ENCODE data around the gene SFTPB.
"Not testable (repeated sequence)": the region's sequence is repeated elsewhere in the genome, so short reads cannot be mapped to it uniquely, and the experiment has no call there.

Gene SFTPB

DNA sequence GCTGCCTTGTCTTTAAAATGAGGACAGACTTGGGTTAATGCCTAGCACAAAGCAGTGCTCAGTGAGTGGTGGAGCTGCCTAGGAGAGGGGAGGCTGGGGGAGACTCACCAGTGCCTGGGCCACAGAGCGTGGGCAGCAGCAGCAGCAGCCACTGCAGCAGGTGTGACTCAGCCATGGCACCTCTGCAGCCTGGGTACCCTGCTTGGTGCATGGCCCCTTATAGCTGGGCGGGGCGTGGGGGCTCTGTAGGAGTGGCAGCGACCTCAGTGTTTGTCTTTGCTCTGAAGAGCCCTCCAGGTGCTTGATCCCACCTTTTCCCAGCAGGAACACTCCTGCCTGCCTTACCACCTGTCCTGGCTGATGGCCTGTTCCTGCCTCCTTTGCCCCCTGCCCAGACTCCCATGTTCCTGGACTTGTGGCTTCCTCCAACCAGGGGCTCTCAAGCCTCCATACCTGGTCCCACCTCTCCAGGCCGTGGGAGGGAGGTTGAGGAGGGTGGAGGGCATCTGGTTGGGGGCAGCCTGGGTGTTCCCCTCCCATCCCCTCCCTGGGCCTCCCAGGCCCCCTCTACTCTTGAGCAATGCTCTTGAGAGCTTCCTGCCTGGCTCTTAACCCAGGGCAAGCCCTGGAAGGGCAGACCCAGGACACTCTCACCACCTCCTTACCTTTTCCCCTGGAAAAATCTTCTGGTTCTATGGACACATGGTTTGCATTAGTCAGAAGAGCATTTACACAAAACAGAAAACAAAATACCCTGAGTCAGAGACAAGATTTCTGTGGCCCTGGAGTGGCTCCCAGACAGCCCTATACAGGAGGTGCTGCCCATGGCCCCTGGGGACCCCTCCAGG, at the start of gene SFTPB:
Gene SFTPB (minus strand): TSS at position 191 of the 848 bp plus-strand sequence. CDS start 16 bp downstream, at position 175.
- no peaks in the 10 kb centered on the region for H3K27me3 ChIP-seq (ENCODE audit: control insufficient read depth in 1 of 2, insufficient read depth in 2 of 2, low read length in 2 of 2)
- no peaks in the 10 kb centered on the region for H3K9me3 ChIP-seq (ENCODE audit: low read length)
- H3K4me3 ChIP-seq (ENCODE audit: low read depth in 1 of 2, low read length in 2 of 2): no peak within 1 kb of the TSS
- no peak within 1 kb of the TSS for H3K9ac ChIP-seq (ENCODE audit: low read length)
- H3K4me1 ChIP-seq (ENCODE audit: insufficient read depth, low read length): no peaks in the 10 kb centered on the region
- H3K27ac ChIP-seq (ENCODE audit: low read depth, low read length): no peak within 1 kb of the TSS
- no peaks in the 10 kb centered on the region for H3K36me3 ChIP-seq (ENCODE audit: insufficient read depth, low read length)

DNA sequence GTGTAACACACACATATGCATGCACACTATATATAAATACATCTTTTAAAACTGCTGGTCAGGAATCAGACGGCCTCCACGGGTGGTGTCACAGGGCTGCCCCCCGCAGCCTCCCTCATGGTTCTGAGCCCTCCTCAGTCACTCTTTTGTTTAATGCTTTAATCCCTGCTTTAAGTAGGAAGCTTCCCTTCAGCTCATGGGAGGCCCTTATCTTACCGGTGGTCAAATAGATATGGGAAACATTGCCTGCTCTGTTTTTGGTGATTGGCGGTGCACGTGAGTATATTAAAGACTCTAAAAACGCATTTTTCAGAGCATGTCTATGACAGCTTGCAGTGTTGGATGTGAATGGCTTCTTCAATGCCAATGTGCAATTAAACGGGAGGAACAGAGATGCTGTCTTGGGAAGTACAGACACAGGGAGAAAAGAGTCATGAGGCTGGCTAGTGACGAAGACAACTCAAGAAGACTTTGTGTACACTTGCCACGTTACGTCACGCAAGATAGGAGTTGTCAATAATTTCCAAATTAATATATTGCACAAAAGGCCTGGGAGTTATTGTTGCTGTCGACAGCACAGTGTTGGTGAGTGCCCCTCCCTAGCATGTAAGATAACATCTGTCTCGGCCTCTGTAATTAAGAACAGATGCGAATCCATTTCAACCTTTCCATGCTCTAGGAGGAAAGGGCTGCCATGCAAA, 49.5 kb upstream of the SFTPB start:
- Histone ChIP-seq H3K9me3 (ENCODE audit: low read length) (no peaks in the 10 kb centered on the region), H3K27ac (ENCODE audit: low read depth, low read length) (no peak overlapping the region), H3K9ac (ENCODE audit: low read length) (no peak overlapping the region), H3K4me3 (ENCODE audit: low read depth in 1 of 2, low read length in 2 of 2) (no peak overlapping the region), H3K4me1 (ENCODE audit: insufficient read depth, low read length) (peaks cover 11% of the 10 kb centered on the region), H3K27me3 (ENCODE audit: control insufficient read depth in 1 of 2, insufficient read depth in 2 of 2, low read length in 2 of 2) (no peaks in the 10 kb centered on the region), H3K36me3 (ENCODE audit: insufficient read depth, low read length) (no peaks in the 10 kb centered on the region)

DNA sequence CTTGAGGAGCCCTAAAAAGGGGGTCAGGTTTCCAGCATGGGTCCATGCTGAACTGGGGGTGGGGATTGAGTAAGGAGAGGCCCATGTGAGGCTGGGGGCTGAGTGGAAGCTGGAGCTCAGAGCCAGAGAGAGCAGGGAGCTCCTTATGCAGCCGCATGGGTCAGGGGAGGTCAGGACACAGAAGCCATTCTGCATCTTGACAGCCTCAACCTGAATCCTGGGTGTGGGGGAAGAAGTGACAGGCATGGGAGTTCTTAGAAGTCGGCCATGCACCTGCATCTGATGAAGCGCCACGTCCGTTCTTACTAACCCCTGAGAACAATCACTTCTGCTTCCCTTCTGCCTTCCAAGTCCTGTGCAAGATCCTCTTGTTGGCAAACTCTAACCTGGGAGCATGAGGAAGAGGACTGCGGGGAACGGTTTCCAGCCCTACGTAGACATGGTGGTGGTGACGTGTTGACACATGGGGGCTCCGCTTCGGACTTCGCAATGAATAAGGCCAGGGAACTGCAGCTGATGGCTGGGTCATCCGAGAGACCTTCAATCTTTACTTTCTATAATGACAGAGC, 48.4 kb upstream of the SFTPB start:
- Histone ChIP-seq H3K9me3 (ENCODE audit: low read length) (no peaks in the 10 kb centered on the region), H3K9ac (ENCODE audit: low read length) (no peak overlapping the region), H3K4me1 (ENCODE audit: insufficient read depth, low read length) (peaks cover 14% of the 10 kb centered on the region), H3K4me3 (ENCODE audit: low read depth in 1 of 2, low read length in 2 of 2) (no peak overlapping the region), H3K27me3 (ENCODE audit: control insufficient read depth in 1 of 2, insufficient read depth in 2 of 2, low read length in 2 of 2) (no peaks in the 10 kb centered on the region), H3K36me3 (ENCODE audit: insufficient read depth, low read length) (no peaks in the 10 kb centered on the region), H3K27ac (ENCODE audit: low read depth, low read length) (no peak overlapping the region)

DNA sequence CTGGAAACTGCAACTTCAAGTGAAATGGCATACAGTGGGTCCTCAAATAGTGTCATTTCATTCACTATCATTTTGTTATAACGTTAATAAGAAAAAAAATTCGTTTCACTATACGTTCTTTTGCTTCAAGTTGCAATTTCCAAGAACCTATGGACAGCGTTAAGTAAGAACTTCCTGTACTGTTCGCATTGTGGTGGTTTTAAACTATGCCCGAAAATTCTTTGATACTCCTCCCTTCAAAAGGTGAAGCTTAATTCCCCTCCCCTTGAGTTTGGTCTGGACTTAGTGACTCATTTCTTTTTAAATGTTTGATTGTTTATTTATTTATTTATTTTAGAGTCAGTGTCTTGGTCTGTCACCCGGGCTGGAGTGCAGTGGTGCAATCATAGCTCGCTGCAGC, 46.8 kb upstream of the SFTPB start:
- Histone ChIP-seq H3K36me3 (ENCODE audit: insufficient read depth, low read length) (no peaks in the 10 kb centered on the region), H3K4me3 (ENCODE audit: low read depth in 1 of 2, low read length in 2 of 2) (no peak overlapping the region), H3K9me3 (ENCODE audit: low read length) (no peaks in the 10 kb centered on the region), H3K4me1 (ENCODE audit: insufficient read depth, low read length) (peaks cover 16% of the 10 kb centered on the region), H3K27ac (ENCODE audit: low read depth, low read length) (no peak overlapping the region), H3K9ac (ENCODE audit: low read length) (no peak overlapping the region), H3K27me3 (ENCODE audit: control insufficient read depth in 1 of 2, insufficient read depth in 2 of 2, low read length in 2 of 2) (no peaks in the 10 kb centered on the region)

DNA sequence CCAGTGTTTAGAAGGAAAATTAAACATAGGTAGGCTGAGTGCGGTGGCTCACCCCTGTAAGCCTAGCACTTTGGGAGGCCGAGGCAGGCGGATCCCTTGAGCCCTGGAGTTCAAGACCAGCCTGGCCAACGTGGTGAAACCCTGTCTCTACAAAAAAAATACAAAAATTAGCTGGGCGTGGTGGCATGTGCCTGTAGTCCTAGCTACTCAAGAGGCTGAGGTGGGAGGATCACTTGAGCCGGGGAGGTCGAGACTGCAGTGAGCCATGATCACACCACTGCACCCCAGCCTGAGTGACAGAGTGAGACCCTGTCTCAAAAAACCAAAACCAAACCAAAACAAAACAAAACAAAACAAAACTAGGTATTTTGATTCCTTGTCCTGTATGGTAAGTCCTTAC, 46.4 kb upstream of the SFTPB start:
- not testable (repeated sequence) for H3K36me3 ChIP-seq (ENCODE audit: insufficient read depth, low read length); H3K27ac ChIP-seq (ENCODE audit: low read depth, low read length); H3K4me3 ChIP-seq (ENCODE audit: low read depth in 1 of 2, low read length in 2 of 2); H3K9me3 ChIP-seq (ENCODE audit: low read length); H3K9ac ChIP-seq (ENCODE audit: low read length); H3K27me3 ChIP-seq (ENCODE audit: control insufficient read depth in 1 of 2, insufficient read depth in 2 of 2, low read length in 2 of 2)
- H3K4me1 ChIP-seq (ENCODE audit: insufficient read depth, low read length): peaks cover 15% of the 10 kb centered on the region

DNA sequence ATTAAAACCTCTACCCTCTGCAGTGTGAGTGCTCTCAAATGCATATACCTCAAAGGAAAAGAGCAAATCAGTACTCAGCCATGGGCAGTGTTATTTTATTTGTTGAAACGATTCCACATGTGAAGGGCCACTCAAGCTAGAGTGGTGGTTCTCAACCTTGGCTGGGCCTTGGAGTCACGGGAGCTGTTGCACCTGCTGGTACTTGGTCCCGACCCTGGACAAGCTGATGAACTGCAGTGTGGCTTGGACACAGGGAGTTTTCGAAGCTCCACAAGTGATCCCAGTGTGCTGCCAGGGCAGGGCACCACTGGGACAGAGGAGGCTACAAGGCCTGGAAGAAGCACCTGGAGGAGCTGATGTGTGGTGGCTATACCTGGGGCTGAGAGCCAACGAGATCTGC, 45.8 kb upstream of the SFTPB start:
- no peak overlapping the region for H3K27ac ChIP-seq (ENCODE audit: low read depth, low read length)

DNA sequence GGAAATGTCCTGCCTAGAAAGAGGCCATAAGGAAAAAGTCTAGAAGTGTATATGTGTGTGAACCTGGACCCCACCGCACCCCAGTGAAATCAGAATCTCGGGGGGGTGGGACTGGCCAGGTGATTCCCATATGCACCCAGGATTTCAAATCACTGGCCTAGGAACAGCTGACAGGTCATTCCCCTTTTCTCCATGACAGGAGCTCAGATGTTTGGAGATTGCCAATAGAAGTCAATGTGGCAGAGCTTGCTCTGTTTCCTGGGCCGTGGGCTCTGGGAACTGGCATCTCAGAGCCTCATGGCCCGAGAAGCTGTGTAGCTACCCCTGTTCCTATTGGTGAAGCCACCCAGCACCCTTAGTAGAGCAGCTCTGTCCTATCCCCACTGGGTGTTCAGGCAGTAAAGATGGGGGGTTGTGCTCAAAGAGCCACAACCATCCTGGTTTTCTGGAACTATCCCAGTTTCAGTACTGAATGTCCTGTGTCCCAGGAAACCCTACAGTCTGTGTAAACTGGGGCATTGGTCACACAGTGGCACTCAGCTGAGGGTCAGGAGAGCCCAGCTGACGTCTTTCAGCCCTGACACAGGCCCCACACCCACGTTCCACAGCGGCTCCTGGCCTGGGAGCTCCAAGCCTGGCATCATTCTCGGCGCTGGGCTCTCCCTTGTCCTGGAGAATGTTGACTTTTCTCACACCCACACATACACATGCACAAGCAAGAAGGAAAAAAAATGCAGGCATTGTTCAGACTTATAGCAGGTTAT, 45.0 kb upstream of the SFTPB start:
- Histone ChIP-seq H3K4me3 (ENCODE audit: low read depth in 1 of 2, low read length in 2 of 2) (no peak overlapping the region), H3K9ac (ENCODE audit: low read length) (no peak overlapping the region), H3K9me3 (ENCODE audit: low read length) (no peaks in the 10 kb centered on the region), H3K36me3 (ENCODE audit: insufficient read depth, low read length) (no peaks in the 10 kb centered on the region), H3K27ac (ENCODE audit: low read depth, low read length) (no peak overlapping the region), H3K27me3 (ENCODE audit: control insufficient read depth in 1 of 2, insufficient read depth in 2 of 2, low read length in 2 of 2) (no peaks in the 10 kb centered on the region), H3K4me1 (ENCODE audit: insufficient read depth, low read length) (peaks cover 13% of the 10 kb centered on the region)

More for the DNA sequence above, 45.8 kb upstream of the SFTPB start:
- Histone ChIP-seq H3K9ac (ENCODE audit: low read length) (no peak overlapping the region), H3K4me1 (ENCODE audit: insufficient read depth, low read length) (peaks cover 13% of the 10 kb centered on the region), H3K36me3 (ENCODE audit: insufficient read depth, low read length) (no peaks in the 10 kb centered on the region), H3K27me3 (ENCODE audit: control insufficient read depth in 1 of 2, insufficient read depth in 2 of 2, low read length in 2 of 2) (no peaks in the 10 kb centered on the region), H3K4me3 (ENCODE audit: low read depth in 1 of 2, low read length in 2 of 2) (no peak overlapping the region), H3K9me3 (ENCODE audit: low read length) (no peaks in the 10 kb centered on the region)

DNA sequence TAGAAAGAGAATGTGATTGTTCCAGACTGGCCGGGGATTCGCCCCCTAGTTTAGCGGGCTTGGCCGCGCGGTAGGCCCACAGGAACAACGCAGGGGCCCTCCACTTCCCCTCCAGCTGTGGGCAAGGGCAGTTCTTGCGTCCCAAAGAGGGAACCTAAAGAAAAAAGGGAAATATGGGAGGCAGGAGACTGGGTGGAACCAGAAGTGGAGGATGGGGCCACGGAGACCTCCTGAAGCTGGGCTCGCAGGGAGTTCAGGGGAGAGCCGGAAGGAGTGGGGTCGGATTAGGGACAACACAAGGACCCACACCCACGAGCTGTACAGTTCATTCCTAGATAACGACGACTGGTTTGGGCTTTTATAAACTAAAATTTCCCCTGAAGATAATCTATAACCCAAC, 44.3 kb upstream of the SFTPB start:
- no peak overlapping the region for H3K9ac ChIP-seq (ENCODE audit: low read length)
- H3K4me3 ChIP-seq (ENCODE audit: low read depth in 1 of 2, low read length in 2 of 2): no peak overlapping the region
- H3K4me1 ChIP-seq (ENCODE audit: insufficient read depth, low read length): peaks cover 13% of the 10 kb centered on the region
- no peaks in the 10 kb centered on the region for H3K27me3 ChIP-seq (ENCODE audit: control insufficient read depth in 1 of 2, insufficient read depth in 2 of 2, low read length in 2 of 2)
- H3K27ac ChIP-seq (ENCODE audit: low read depth, low read length): no peak overlapping the region
- no peaks in the 10 kb centered on the region for H3K36me3 ChIP-seq (ENCODE audit: insufficient read depth, low read length)
- no peaks in the 10 kb centered on the region for H3K9me3 ChIP-seq (ENCODE audit: low read length)

DNA sequence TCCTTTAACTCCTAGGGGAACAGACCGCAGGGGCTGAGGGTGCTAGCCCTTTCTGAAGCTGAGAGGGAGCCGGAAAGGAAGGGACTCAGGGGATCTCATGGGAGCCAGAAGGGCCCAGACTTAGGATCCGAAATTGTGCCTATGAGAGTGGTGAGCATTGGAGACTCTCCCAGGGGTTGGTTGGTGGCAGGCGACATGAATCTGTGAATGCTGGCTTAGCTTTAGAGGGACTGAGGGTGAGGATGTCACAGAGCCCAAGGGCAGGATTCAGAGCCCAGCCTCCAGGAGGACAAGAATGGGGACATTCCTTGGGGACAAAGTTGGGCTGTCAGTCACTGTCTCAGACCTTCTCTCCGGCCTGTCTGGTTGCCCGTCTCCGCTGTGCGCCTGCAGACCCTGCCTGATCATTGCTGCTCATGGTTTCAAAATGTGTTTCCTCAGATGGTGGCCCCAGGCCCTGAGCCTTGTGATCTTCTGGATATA, 43.6 kb upstream of the SFTPB start:
- Histone ChIP-seq H3K9me3 (ENCODE audit: low read length) (no peaks in the 10 kb centered on the region), H3K27me3 (ENCODE audit: control insufficient read depth in 1 of 2, insufficient read depth in 2 of 2, low read length in 2 of 2) (no peaks in the 10 kb centered on the region), H3K27ac (ENCODE audit: low read depth, low read length) (no peak overlapping the region), H3K36me3 (ENCODE audit: insufficient read depth, low read length) (no peaks in the 10 kb centered on the region), H3K4me3 (ENCODE audit: low read depth in 1 of 2, low read length in 2 of 2) (no peak overlapping the region), H3K9ac (ENCODE audit: low read length) (no peak overlapping the region), H3K4me1 (ENCODE audit: insufficient read depth, low read length) (peaks cover 13% of the 10 kb centered on the region)

DNA sequence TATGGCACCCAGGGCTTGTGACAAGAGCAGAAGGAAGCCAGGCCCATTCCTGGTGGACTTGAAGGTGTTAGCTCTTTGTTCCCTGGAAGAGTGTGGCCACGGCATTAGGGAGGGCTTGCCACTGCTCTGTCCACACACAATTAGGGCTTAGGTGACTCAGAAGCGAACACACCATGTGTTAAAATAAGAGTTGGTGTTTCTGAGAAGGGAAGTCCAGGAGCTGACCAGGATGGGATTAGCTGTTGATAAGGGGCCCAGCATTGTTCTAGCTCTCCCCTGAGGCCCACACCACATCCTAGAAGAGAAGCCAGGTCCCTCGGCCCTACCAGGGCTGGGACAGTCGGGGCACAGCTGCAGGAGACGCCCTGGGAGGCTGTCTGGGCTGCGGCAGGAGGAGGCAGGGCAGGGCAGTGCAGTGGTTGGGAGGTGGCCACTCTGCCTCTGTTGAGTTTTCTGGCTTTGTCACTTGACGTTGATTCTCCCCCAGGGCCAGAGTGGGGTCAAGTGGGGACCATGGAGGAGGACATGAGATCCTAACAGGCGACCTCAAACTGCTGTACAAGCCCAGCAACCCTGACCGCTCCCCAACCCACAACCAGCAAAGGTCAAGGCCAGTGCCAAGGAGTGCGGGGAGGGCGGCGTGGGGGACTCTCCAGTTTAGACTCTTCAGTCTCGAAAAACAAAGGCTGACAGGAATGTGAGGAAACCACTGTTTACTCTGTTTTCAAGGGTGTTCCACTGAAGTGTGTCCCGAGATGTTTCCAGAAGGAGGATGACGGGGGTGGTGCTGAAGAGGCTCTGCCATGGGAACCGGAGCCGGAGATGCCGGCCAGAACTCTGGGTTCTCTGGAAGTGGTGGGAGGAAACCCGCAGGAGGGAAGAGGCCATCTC, 42.9 kb upstream of the SFTPB start:
- no peaks in the 10 kb centered on the region for H3K36me3 ChIP-seq (ENCODE audit: insufficient read depth, low read length)
- H3K4me3 ChIP-seq (ENCODE audit: low read depth in 1 of 2, low read length in 2 of 2): no peak overlapping the region
- no peaks in the 10 kb centered on the region for H3K9me3 ChIP-seq (ENCODE audit: low read length)
- peaks cover 13% of the 10 kb centered on the region for H3K4me1 ChIP-seq (ENCODE audit: insufficient read depth, low read length)
- no peaks in the 10 kb centered on the region for H3K27me3 ChIP-seq (ENCODE audit: control insufficient read depth in 1 of 2, insufficient read depth in 2 of 2, low read length in 2 of 2)
- no peak overlapping the region for H3K27ac ChIP-seq (ENCODE audit: low read depth, low read length)
- H3K9ac ChIP-seq (ENCODE audit: low read length): no peak overlapping the region
